GM18526 (cell line): ENCODE measurements around the gene SLC10A1.

Experiments
- POLR2A ChIP-seq: IDR thresholded peaks from 3 replicates; pipeline ENCODE4 v1.6.1; 2011; ENCODE audit not compliant: insufficient read length; ENCODE audit errors: extremely low read depth

The SLC10A1 gene

GRCh38 chr14:69756298-69756697, 40.7 kb downstream of the SLC10A1 start:
- TF ChIP-seq POLR2A: no peak

GRCh38 chr14:69755784-69756183, 41.3 kb downstream of the SLC10A1 start:
- TF ChIP-seq POLR2A: no peak

GRCh38 chr14:69755296-69755695, 41.7 kb downstream of the SLC10A1 start:
- TF ChIP-seq POLR2A: no peak

GRCh38 chr14:69754487-69754886, 42.6 kb downstream of the SLC10A1 start:
- no peak for TF ChIP-seq POLR2A

GRCh38 chr14:69753860-69754259, 43.2 kb downstream of the SLC10A1 start:
- TF ChIP-seq POLR2A: no peak

GRCh38 chr14:69752773-69753172, 44.3 kb downstream of the SLC10A1 start:
- TF ChIP-seq POLR2A: no peak

- TF ChIP-seq POLR2A: no peak
Observed at GRCh38 chr14:69750495-69750894, 46.5 kb downstream of the SLC10A1 start.

GRCh38 chr14:69749956-69750355, 47.1 kb downstream of the SLC10A1 start:
- no peak for TF ChIP-seq POLR2A

- TF ChIP-seq POLR2A: no peak
Observed at GRCh38 chr14:69741055-69741454, 56.0 kb downstream of the SLC10A1 start.

- TF ChIP-seq POLR2A: no peak
Observed at GRCh38 chr14:69727860-69728259, 69.2 kb downstream of the SLC10A1 start.

GRCh38 chr14:69726761-69727511, 70.1 kb downstream of the SLC10A1 start:
- no peak for TF ChIP-seq POLR2A
